ENCODE results near the gene OBP2A. TPM values are rescaled to one million over a fixed set of nuclear protein-coding genes. Genes with fewer than 3 reads are reported as not detected.

The OBP2A gene
- polyA plus RNA-seq, 3 donors = not detected

DNA sequence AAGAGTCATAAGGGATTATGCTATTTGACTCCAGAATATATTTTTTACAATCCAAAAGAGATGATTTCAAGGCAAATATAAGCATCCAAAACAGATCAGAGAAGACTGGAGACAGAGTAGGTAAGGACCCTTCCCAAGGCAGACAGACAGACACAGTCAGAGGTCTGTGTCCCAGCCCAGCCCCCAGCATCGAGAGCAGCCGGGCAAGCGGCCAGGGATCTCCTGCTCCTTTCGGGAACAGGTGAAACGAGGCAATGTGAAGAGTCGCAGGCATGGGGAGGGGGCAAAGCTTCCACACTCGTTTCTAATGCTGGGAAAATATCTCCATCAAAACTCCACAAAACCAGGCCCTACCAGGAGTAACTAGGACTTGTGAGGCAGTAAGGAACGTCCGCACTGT, 21.4 kb downstream of the OBP2A start:
- 88% methylated on average over 6 of the region's 9 CpGs for WGBS (ENCODE audit: insufficient coverage)
- no peaks in the 10 kb centered on the region for H3K9me3 ChIP-seq (replicated peaks in 1 of 2; ENCODE audit: control insufficient read depth in 1 of 2, insufficient read depth in 1 of 2, low read length in 2 of 2)
- H3K4me3 ChIP-seq (replicated peaks in 1 of 3; ENCODE audit: low read depth in 2 of 3, low read length in 3 of 3) = no peak overlapping the region
- intact Hi-C loops (cut with micrococcal nuclease) = no loop called here
- H4K20me1 ChIP-seq (ENCODE audit: insufficient read depth, low read length) = no peaks in the 10 kb centered on the region
- H3K9ac ChIP-seq (ENCODE audit: insufficient read depth, low read length, poor library complexity, severe bottlenecking) = no peak overlapping the region
- Mint-ChIP-seq H3K36me3 (no peaks in the 10 kb centered on the region), H3K27me3 (ENCODE audit: low read depth in 3 of 3) (peaks cover 0 to 8% (median 6%) of the 10 kb centered on the region in 3 donors), H3K4me1 (no peaks in the 10 kb centered on the region), H3K4me3 (no peak overlapping the region), H3K27ac (no peak overlapping the region), H3K9me3 (peaks cover 0 to 7% (median 3%) of the 10 kb centered on the region in 7 donors)
- H3K4me2 ChIP-seq (replicated peaks; ENCODE audit: extremely low read depth, low read length, poor library complexity, severe bottlenecking) = no peak overlapping the region
- TF ChIP-seq, protein P1, sequence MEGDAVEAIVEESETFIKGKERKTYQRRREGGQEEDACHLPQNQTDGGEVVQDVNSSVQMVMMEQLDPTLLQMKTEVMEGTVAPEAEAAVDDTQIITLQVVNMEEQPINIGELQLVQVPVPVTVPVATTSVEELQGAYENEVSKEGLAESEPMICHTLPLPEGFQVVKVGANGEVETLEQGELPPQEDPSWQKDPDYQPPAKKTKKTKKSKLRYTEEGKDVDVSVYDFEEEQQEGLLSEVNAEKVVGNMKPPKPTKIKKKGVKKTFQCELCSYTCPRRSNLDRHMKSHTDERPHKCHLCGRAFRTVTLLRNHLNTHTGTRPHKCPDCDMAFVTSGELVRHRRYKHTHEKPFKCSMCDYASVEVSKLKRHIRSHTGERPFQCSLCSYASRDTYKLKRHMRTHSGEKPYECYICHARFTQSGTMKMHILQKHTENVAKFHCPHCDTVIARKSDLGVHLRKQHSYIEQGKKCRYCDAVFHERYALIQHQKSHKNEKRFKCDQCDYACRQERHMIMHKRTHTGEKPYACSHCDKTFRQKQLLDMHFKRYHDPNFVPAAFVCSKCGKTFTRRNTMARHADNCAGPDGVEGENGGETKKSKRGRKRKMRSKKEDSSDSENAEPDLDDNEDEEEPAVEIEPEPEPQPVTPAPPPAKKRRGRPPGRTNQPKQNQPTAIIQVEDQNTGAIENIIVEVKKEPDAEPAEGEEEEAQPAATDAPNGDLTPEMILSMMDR (IDR thresholded peaks at IDR 0.05) = no peak
- H3K79me2 ChIP-seq (ENCODE audit: insufficient read depth, low read length) = no peaks in the 10 kb centered on the region
- no peaks in the 10 kb centered on the region for H3K4me1 ChIP-seq (ENCODE audit: control insufficient read depth in 1 of 2, insufficient read depth in 2 of 2, low read length in 2 of 2)
- H3K27ac ChIP-seq (ENCODE audit: low read depth in 1 of 2, low read length in 2 of 2) = no peak overlapping the region
- no peak overlapping the region for H2AFZ ChIP-seq (ENCODE audit: insufficient read depth, low read depth, low read length, poor library complexity, severe bottlenecking)
- DNase-seq = no peak
- no peaks in the 10 kb centered on the region for H3K27me3 ChIP-seq (ENCODE audit: control insufficient read depth in 2 of 2, insufficient read depth in 2 of 2, low read length in 2 of 2)
- no peaks in the 10 kb centered on the region for H3K36me3 ChIP-seq (replicated peaks in 1 of 2; ENCODE audit: control insufficient read depth in 1 of 2, insufficient read depth in 2 of 2, low read length in 2 of 2)

DNA sequence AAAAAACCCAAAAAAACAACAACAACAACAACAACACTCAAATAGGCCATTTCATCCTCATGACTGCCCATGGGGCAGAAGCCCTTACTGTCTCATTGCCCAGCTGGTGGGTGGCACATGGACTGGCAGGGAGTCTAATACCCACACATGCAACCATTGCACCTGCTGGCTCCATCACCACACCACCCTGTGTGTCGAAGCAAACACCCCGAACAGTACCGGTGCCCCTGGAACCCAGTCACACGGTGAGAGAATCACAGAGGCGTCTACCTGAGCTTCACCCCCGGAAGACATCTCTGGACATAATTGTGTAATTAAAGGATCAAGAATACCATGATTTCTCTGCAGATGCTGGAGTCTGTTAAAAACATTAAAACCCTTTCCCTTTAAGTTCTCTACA, 22.1 kb downstream of the OBP2A start:
- 80% methylated on average over 1 of the region's 6 CpGs for WGBS (ENCODE audit: insufficient coverage)
- peaks cover 0 to 8% (median 6%) of the 10 kb centered on the region in 3 donors for H3K27me3 Mint-ChIP-seq (ENCODE audit: low read depth in 3 of 3)
- Histone ChIP-seq H3K36me3 (replicated peaks in 1 of 2; ENCODE audit: control insufficient read depth in 1 of 2, insufficient read depth in 2 of 2, low read length in 2 of 2) (no peaks in the 10 kb centered on the region), H4K20me1 (ENCODE audit: insufficient read depth, low read length) (no peaks in the 10 kb centered on the region), H2AFZ (ENCODE audit: insufficient read depth, low read depth, low read length, poor library complexity, severe bottlenecking) (no peak overlapping the region), H3K27me3 (ENCODE audit: control insufficient read depth in 2 of 2, insufficient read depth in 2 of 2, low read length in 2 of 2) (no peaks in the 10 kb centered on the region), H3K4me2 (replicated peaks; ENCODE audit: extremely low read depth, low read length, poor library complexity, severe bottlenecking) (no peak overlapping the region), H3K27ac (ENCODE audit: low read depth in 1 of 2, low read length in 2 of 2) (no peak overlapping the region), H3K79me2 (ENCODE audit: insufficient read depth, low read length) (no peaks in the 10 kb centered on the region), H3K9ac (ENCODE audit: insufficient read depth, low read length, poor library complexity, severe bottlenecking) (no peak overlapping the region), H3K4me3 (replicated peaks in 1 of 3; ENCODE audit: low read depth in 2 of 3, low read length in 3 of 3) (no peak overlapping the region), H3K9me3 (replicated peaks in 1 of 2; ENCODE audit: control insufficient read depth in 1 of 2, insufficient read depth in 1 of 2, low read length in 2 of 2) (no peaks in the 10 kb centered on the region), H3K4me1 (ENCODE audit: control insufficient read depth in 1 of 2, insufficient read depth in 2 of 2, low read length in 2 of 2) (no peaks in the 10 kb centered on the region)
- peaks cover 0 to 5% (median 3%) of the 10 kb centered on the region in 7 donors for H3K9me3 Mint-ChIP-seq
- no peaks in the 10 kb centered on the region for H3K36me3 Mint-ChIP-seq
- no peak overlapping the region for H3K4me3 Mint-ChIP-seq
- no peak overlapping the region for H3K27ac Mint-ChIP-seq
- H3K4me1 Mint-ChIP-seq = no peaks in the 10 kb centered on the region
- TF ChIP-seq, protein P1 (IDR thresholded peaks at IDR 0.05) = no peak
- intact Hi-C loops (cut with micrococcal nuclease) = no loop called here
- no peak for DNase-seq
